ENCODE measurements around the gene LEF1. TPM values are rescaled to one million over a fixed set of nuclear protein-coding genes. Genes with fewer than 3 reads are reported as not detected.
A peak's percentile ranks its signal among the peaks of the same experiment; 100 is the strongest.

The LEF1 gene
- total and polyA plus RNA-seq, 2 experiments from 2014 or later: 0.50 to 0.73 TPM

DNA sequence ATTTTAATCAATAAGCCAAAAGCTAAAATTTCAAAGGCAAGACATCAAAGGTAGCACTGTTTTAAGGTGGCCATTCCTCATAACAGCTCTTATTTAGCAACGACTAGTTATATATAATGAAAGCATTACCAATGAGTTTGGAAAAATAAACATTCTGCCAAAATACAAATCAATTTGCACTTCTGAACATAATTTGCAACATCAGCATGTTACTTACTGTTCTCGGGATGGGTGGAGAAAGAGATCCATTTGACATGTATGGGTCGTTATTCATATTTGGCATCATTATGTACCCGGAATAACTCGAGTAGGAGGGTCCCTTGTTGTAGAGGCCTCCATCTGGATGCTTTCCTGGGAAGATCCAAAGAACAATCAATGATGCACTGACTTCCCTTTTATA lies 5.4 kb downstream of the LEF1 start (continued):
- TF ChIP-seq, protein P1, sequence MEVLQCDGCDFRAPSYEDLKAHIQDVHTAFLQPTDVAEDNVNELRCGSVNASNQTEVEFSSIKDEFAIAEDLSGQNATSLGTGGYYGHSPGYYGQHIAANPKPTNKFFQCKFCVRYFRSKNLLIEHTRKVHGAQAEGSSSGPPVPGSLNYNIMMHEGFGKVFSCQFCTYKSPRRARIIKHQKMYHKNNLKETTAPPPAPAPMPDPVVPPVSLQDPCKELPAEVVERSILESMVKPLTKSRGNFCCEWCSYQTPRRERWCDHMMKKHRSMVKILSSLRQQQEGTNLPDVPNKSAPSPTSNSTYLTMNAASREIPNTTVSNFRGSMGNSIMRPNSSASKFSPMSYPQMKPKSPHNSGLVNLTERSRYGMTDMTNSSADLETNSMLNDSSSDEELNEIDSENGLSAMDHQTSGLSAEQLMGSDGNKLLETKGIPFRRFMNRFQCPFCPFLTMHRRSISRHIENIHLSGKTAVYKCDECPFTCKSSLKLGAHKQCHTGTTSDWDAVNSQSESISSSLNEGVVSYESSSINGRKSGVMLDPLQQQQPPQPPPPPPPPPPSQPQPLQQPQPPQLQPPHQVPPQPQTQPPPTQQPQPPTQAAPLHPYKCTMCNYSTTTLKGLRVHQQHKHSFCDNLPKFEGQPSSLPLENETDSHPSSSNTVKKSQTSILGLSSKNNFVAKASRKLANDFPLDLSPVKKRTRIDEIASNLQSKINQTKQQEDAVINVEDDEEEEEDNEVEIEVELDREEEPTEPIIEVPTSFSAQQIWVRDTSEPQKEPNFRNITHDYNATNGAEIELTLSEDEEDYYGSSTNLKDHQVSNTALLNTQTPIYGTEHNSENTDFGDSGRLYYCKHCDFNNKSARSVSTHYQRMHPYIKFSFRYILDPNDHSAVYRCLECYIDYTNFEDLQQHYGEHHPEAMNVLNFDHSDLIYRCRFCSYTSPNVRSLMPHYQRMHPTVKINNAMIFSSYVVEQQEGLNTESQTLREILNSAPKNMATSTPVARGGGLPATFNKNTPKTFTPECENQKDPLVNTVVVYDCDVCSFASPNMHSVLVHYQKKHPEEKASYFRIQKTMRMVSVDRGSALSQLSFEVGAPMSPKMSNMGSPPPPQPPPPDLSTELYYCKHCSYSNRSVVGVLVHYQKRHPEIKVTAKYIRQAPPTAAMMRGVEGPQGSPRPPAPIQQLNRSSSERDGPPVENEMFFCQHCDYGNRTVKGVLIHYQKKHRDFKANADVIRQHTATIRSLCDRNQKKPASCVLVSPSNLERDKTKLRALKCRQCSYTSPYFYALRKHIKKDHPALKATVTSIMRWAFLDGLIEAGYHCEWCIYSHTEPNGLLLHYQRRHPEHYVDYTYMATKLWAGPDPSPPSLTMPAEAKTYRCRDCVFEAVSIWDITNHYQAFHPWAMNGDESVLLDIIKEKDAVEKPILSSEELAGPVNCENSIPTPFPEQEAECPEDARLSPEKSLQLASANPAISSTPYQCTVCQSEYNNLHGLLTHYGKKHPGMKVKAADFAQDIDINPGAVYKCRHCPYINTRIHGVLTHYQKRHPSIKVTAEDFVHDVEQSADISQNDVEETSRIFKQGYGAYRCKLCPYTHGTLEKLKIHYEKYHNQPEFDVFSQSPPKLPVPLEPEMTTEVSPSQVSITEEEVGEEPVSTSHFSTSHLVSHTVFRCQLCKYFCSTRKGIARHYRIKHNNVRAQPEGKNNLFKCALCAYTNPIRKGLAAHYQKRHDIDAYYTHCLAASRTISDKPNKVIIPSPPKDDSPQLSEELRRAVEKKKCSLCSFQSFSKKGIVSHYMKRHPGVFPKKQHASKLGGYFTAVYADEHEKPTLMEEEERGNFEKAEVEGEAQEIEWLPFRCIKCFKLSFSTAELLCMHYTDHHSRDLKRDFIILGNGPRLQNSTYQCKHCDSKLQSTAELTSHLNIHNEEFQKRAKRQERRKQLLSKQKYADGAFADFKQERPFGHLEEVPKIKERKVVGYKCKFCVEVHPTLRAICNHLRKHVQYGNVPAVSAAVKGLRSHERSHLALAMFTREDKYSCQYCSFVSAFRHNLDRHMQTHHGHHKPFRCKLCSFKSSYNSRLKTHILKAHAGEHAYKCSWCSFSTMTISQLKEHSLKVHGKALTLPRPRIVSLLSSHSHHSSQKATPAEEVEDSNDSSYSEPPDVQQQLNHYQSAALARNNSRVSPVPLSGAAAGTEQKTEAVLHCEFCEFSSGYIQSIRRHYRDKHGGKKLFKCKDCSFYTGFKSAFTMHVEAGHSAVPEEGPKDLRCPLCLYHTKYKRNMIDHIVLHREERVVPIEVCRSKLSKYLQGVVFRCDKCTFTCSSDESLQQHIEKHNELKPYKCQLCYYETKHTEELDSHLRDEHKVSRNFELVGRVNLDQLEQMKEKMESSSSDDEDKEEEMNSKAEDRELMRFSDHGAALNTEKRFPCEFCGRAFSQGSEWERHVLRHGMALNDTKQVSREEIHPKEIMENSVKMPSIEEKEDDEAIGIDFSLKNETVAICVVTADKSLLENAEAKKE (CRISPR knock-in tag; IDR thresholded peaks at IDR 0.05): no peak

DNA sequence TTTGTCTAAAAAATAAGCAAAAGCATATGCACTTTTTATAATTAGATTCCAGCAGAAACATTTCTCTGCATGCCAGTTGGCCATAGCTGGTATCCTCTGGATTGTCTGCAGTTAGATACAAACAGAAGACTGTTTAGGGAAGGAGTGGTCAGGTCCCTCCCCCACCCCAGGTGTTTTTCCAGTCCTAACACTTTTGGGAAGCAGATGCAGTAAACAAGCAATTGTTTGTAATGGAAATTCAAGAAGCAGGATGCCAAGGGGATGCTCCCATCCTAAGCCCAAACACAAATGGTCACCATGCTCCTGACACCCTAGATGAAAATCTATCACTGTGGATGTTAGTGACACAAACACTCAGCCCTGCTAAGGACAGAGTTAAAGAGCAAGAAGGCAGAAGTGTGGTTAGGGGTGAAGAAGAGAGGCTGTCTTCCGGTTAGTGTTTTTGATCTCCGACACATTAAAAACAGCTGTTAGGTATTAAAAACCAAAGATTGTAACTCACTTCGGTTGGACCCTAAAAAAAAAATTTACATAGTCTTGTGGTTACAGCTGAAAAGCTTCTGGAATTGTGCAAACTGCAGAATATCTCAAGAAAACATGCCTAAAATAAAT lies 7.9 kb downstream of the LEF1 start:
- H3K4me3 ChIP-seq: 0 out of 2 replicates have a peak overlapping the region, but pooled peaks have one; percentile 5
- no peak overlapping the region for H3K27ac ChIP-seq (ENCODE audit: low read depth)
- H3K79me2 ChIP-seq (replicated peaks; ENCODE audit: insufficient read depth): no peaks in the 10 kb centered on the region
- H3K9me2 ChIP-seq (ENCODE audit: insufficient read depth): no peaks in the 10 kb centered on the region
- H3F3A ChIP-seq (replicated peaks; ENCODE audit: low read depth): no peaks in the 10 kb centered on the region
- H3K27me3 ChIP-seq (ENCODE audit: insufficient read depth): peaks cover 85% of the 10 kb centered on the region
- H3K4me1 ChIP-seq (ENCODE audit: insufficient read depth): peaks cover 21% of the 10 kb centered on the region
- no peak overlapping the region for H2AFZ ChIP-seq
- H3K36me3 ChIP-seq (ENCODE audit: insufficient read depth): no peaks in the 10 kb centered on the region
- ATAC-seq (peak; percentile 76), DNase-seq (ENCODE audit: low spot score) (peak; percentile 70)
- Mint-ChIP-seq H3K4me1 (peaks cover 20% of the 10 kb centered on the region), H3K9me3 (no peaks in the 10 kb centered on the region), H3K27me3 (ENCODE audit: insufficient read depth, low read depth, poor library complexity) (peaks cover 17% of the 10 kb centered on the region), H3K4me3 (no peak overlapping the region), H3K36me3 (ENCODE audit: low read depth) (no peaks in the 10 kb centered on the region), H3K27ac (no peak overlapping the region)
- TF ChIP-seq, protein P2, sequence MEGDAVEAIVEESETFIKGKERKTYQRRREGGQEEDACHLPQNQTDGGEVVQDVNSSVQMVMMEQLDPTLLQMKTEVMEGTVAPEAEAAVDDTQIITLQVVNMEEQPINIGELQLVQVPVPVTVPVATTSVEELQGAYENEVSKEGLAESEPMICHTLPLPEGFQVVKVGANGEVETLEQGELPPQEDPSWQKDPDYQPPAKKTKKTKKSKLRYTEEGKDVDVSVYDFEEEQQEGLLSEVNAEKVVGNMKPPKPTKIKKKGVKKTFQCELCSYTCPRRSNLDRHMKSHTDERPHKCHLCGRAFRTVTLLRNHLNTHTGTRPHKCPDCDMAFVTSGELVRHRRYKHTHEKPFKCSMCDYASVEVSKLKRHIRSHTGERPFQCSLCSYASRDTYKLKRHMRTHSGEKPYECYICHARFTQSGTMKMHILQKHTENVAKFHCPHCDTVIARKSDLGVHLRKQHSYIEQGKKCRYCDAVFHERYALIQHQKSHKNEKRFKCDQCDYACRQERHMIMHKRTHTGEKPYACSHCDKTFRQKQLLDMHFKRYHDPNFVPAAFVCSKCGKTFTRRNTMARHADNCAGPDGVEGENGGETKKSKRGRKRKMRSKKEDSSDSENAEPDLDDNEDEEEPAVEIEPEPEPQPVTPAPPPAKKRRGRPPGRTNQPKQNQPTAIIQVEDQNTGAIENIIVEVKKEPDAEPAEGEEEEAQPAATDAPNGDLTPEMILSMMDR (conservative IDR thresholded peaks at IDR 0.05; ENCODE audit: low read depth in 2 of 2): no peak
- TF ChIP-seq ZNF114 (CRISPR knock-in tag; IDR thresholded peaks at IDR 0.05) (no peak), POLR2AphosphoS5 (IDR thresholded peaks at IDR 0.05; ENCODE audit: low read depth) (0 out of 2 replicates have a peak, but pooled peaks have one; percentile 21), JUNB (IDR thresholded peaks at IDR 0.05; ENCODE audit: unreplicated experiment) (no peak), NANOG (IDR thresholded peaks at IDR 0.05; ENCODE audit: borderline replicate concordance) (no peak)
- TF ChIP-seq, protein P3, sequence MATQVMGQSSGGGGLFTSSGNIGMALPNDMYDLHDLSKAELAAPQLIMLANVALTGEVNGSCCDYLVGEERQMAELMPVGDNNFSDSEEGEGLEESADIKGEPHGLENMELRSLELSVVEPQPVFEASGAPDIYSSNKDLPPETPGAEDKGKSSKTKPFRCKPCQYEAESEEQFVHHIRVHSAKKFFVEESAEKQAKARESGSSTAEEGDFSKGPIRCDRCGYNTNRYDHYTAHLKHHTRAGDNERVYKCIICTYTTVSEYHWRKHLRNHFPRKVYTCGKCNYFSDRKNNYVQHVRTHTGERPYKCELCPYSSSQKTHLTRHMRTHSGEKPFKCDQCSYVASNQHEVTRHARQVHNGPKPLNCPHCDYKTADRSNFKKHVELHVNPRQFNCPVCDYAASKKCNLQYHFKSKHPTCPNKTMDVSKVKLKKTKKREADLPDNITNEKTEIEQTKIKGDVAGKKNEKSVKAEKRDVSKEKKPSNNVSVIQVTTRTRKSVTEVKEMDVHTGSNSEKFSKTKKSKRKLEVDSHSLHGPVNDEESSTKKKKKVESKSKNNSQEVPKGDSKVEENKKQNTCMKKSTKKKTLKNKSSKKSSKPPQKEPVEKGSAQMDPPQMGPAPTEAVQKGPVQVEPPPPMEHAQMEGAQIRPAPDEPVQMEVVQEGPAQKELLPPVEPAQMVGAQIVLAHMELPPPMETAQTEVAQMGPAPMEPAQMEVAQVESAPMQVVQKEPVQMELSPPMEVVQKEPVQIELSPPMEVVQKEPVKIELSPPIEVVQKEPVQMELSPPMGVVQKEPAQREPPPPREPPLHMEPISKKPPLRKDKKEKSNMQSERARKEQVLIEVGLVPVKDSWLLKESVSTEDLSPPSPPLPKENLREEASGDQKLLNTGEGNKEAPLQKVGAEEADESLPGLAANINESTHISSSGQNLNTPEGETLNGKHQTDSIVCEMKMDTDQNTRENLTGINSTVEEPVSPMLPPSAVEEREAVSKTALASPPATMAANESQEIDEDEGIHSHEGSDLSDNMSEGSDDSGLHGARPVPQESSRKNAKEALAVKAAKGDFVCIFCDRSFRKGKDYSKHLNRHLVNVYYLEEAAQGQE (IDR thresholded peaks at IDR 0.05; ENCODE audit: unreplicated experiment): no peak
- H3K4me2 ChIP-seq: peak overlapping the region; percentile 66
- peaks cover 3% of the 10 kb centered on the region; the same call in 1 of the 2 replicates for H4K20me1 ChIP-seq (replicated peaks; ENCODE audit: insufficient read depth)

Data from GM23338 (cell line).